Neuronal stem cell (in vitro differentiated cells): ENCODE data around the gene PTOV1.

Experiments
- DNase-seq: peaks from one replicate; pipeline ENCODE4 v3.0.0-alpha.2; 2013; ENCODE audit warnings: low spot score
- H2AFZ ChIP-seq: one replicate; pipeline ENCODE4 v1.6.1; 2013; ENCODE audit warnings: mild to moderate bottlenecking, low read length, inconsistent platforms
- H2AK5ac ChIP-seq: 2 replicates; pipeline ENCODE4 v1.6.1; 2013; ENCODE audit warnings: low read depth, mild to moderate bottlenecking, inconsistent platforms, low read length, moderate library complexity, mixed read lengths
- H2BK120ac ChIP-seq: 2 replicates; pipeline ENCODE4 v1.6.1; 2013; ENCODE audit warnings: low read depth, mild to moderate bottlenecking, inconsistent platforms, low read length, moderate library complexity, mixed read lengths
- H2BK12ac ChIP-seq: one replicate; pipeline ENCODE4 v1.6.1; 2013; ENCODE audit warnings: low read length, inconsistent platforms
- H2BK15ac ChIP-seq: 2 replicates; pipeline ENCODE4 v1.6.1; 2013; ENCODE audit warnings: mild to moderate bottlenecking, low read length, inconsistent platforms, mixed read lengths
- H2BK5ac ChIP-seq: one replicate; pipeline ENCODE4 v1.6.1; 2013; ENCODE audit warnings: inconsistent platforms, mild to moderate bottlenecking, low read length, moderate library complexity
- H3K14ac ChIP-seq: one replicate; pipeline ENCODE4 v1.6.1; 2013; ENCODE audit warnings: low read length, inconsistent platforms
- H3K18ac ChIP-seq: 2 replicates; pipeline ENCODE4 v1.6.1; 2013; ENCODE audit warnings: low read length, inconsistent platforms
- H3K23ac ChIP-seq: 2 replicates; pipeline ENCODE4 v1.6.1; 2013; ENCODE audit warnings: low read depth, mild to moderate bottlenecking, mixed read lengths, low read length, inconsistent platforms; ENCODE audit not compliant: poor library complexity
- H3K27ac ChIP-seq: replicated peaks from 3 replicates; pipeline ENCODE4 v1.5.1; 2013; ENCODE audit warnings: low read length, inconsistent platforms
- H3K27me3 ChIP-seq, 3 experiments: 2 replicates each; pipeline ENCODE4 v1.6.1; 2013; ENCODE audit warnings: low read length in 3 of 3, mild to moderate bottlenecking in 2 of 3, inconsistent platforms in 1 of 3, low read depth in 1 of 3, mixed read lengths in 1 of 3, moderate library complexity in 1 of 3; ENCODE audit not compliant: control insufficient read depth in 3 of 3, insufficient read depth in 3 of 3
- H3K36me3 ChIP-seq, 2 donors: replicated peaks in 1 of 2; 2 replicates each; pipeline ENCODE4 v1.6.1; 2013; ENCODE audit warnings: low read length in 2 of 2; ENCODE audit not compliant: control insufficient read depth in 2 of 2, insufficient read depth in 2 of 2
- H3K4ac ChIP-seq: 2 replicates; pipeline ENCODE4 v1.6.1; 2013; ENCODE audit warnings: inconsistent platforms, mild to moderate bottlenecking, low read length, moderate library complexity
- H3K4me1 ChIP-seq, 2 donors: 1 replicate in 1 of 2; 2 replicates in 1 of 2; pipeline ENCODE4 v1.6.1; 2013; ENCODE audit warnings: low read length in 2 of 2, low read depth in 1 of 2; ENCODE audit not compliant: control insufficient read depth in 2 of 2, insufficient read depth in 1 of 2
- H3K4me2 ChIP-seq: one replicate; pipeline ENCODE4 v1.6.1; 2013; ENCODE audit warnings: mild to moderate bottlenecking, low read length, inconsistent platforms; ENCODE audit not compliant: insufficient read depth, poor library complexity, severe bottlenecking
- H3K4me3 ChIP-seq, 2 donors: 2 replicates each; pipeline ENCODE4 v1.5.1; 2013; ENCODE audit warnings: low read length in 2 of 2, mild to moderate bottlenecking in 2 of 2, inconsistent platforms in 1 of 2, moderate library complexity in 1 of 2
- H3K79me1 ChIP-seq: one replicate; pipeline ENCODE4 v1.6.1; 2013; ENCODE audit warnings: low read depth, mild to moderate bottlenecking, inconsistent platforms, low read length, moderate library complexity
- H3K9ac ChIP-seq: one replicate; pipeline ENCODE4 v1.6.1; 2013; ENCODE audit warnings: mild to moderate bottlenecking, low read depth, low read length, inconsistent platforms; ENCODE audit not compliant: poor library complexity
- H3K9me3 ChIP-seq, 2 donors: replicated peaks in 1 of 2; 2 replicates each; pipeline versions ENCODE3 to v1.6.1; 2013; ENCODE audit warnings: low read length in 2 of 2, mild to moderate bottlenecking in 2 of 2, inconsistent platforms in 1 of 2, low read depth in 1 of 2, mixed read lengths in 1 of 2, moderate library complexity in 1 of 2; ENCODE audit not compliant: control insufficient read depth in 2 of 2, insufficient read depth in 1 of 2
- H4K8ac ChIP-seq: one replicate; pipeline ENCODE4 v1.6.1; 2013; ENCODE audit warnings: low read depth, mild to moderate bottlenecking, inconsistent platforms, low read length, moderate library complexity
- H4K91ac ChIP-seq: one replicate; pipeline ENCODE4 v1.6.1; 2013; ENCODE audit warnings: low read length, low read depth, mild to moderate bottlenecking, inconsistent platforms; ENCODE audit not compliant: poor library complexity
- WGBS, 2 donors: extraction: QIAGEN DNeasy Blood & Tissue Kit; methylation state at CpG; one replicate each; pipeline ENCODE4 v1.1.7; 2013; ENCODE audit warnings: missing lambda C conversion rate in 2 of 2, mixed read lengths in 1 of 2; ENCODE audit not compliant: insufficient read length in 2 of 2, insufficient replicate concordance in 1 of 2; ENCODE audit errors: extremely low coverage in 2 of 2; 5-methylcytosine and 5-hydroxymethylcytosine counted together

PTOV1 gene

DNA sequence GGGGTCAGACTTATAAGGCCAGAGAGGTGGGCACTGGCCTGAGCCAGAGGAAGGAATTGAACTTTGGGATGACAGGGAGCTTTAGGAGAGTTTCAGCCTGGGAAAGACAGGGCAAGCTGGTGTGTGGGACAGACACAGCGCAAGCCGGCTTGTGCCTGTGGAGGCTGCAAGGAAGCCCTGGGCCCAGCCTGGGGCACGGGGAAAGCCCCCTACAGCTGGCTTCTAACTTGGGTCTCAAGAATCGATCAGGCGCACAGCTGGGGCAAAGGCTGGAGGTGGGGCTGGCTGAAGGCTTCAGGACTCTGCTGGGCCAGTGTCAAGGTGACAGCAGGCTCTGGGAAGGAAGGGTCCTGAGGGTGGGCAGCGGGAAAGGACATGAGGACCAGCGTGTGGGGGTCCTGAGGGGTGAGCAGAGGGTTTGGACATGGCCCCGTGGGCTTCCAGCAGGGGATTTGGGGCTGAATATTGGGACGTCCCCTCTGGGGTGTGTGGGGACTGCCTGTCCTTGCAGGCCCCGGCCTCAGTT is 3.0 kb downstream of the PTOV1 start:
- Histone ChIP-seq H3K27ac (no peak overlapping the region), H2BK15ac (no peak overlapping the region), H2BK5ac (peak overlapping the region; percentile 58), H3K4ac (no peak overlapping the region), H2AFZ (no peak overlapping the region), H3K9ac (peak overlapping the region; percentile 37), H2AK5ac (no peak overlapping the region), H3K79me1 (peaks cover 23% of the 10 kb centered on the region), H3K27me3 (no peaks in the 10 kb centered on the region), H4K8ac (no peak overlapping the region), H3K4me3 (no peak overlapping the region), H3K36me3 (peaks cover 58 to 84% of the 10 kb centered on the region in 2 donors), H3K14ac (no peak overlapping the region), H4K91ac (peak overlapping the region; percentile 44), H3K18ac (no peak overlapping the region), H2BK12ac (no peak overlapping the region), H3K9me3 (peaks cover 4 to 7% of the 10 kb centered on the region in 2 donors), H2BK120ac (no peak overlapping the region), H3K4me1 (peaks cover 11 to 17% of the 10 kb centered on the region in 2 donors), H3K4me2 (no peak overlapping the region), H3K23ac (no peak overlapping the region)
- DNase-seq, result no peak
- WGBS, 2 donors, result no CpG with 5 or more reads among the region's 10 CpGs

DNA sequence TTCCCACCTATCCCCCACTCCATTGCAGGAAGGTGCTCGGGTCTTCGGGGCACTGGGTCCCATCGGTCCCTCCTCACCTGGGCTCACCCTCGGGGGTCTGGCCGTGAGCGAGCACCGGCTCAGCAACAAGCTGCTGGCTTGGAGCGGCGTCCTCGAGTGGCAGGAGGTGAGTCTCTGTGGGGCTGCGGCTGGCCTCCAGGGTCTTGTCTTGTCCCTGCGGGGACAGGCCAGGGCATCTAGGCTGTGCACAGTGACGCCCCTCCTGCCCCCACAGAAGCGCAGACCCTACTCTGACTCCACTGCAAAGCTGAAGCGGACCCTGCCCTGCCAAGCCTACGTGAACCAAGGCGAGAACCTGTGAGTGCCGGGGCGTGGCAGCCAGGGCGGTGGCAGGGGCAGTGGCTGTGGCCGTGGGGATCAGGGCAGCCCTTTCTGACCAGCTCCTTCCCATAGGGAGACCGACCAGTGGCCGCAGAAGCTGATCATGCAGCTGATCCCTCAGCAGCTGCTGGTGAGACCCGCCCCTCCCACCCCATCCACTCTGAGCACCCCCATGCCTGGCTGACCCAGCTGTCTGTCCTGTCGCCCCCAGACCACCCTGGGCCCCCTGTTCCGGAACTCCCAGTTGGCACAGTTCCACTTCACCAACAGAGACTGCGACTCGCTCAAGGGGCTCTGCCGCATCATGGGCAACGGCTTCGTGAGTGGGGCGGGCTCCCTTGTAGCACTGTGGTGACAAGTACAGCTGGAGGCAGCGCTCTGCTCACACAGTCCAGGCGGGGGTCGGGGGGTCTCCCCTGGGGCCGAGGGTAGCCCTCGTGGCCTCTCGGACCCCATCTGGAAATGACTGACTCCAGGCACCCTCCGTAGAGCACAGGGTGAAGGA is 3.7 kb downstream of the PTOV1 start:
- Histone ChIP-seq H3K18ac (peak overlapping the region; percentile 16), H3K9me3 (no peaks in the 10 kb centered on the region), H2BK5ac (peak overlapping the region; percentile 58), H3K36me3 (peaks cover 56 to 83% of the 10 kb centered on the region in 2 donors), H2AFZ (no peak overlapping the region), H3K23ac (peak overlapping the region; percentile 27), H2AK5ac (no peak overlapping the region), H3K4me3 (no peak overlapping the region), H4K91ac (no peak overlapping the region), H3K27ac (no peak overlapping the region), H3K4me2 (no peak overlapping the region), H2BK12ac (no peak overlapping the region), H3K4me1 (peaks cover 11 to 17% of the 10 kb centered on the region in 2 donors), H4K8ac (peak overlapping the region; percentile 6), H2BK15ac (no peak overlapping the region), H3K14ac (no peak overlapping the region), H3K9ac (no peak overlapping the region), H2BK120ac (no peak overlapping the region), H3K4ac (no peak overlapping the region), H3K27me3 (no peaks in the 10 kb centered on the region), H3K79me1 (peaks cover 23% of the 10 kb centered on the region)
- WGBS, 2 donors, result no CpG with 5 or more reads among the region's 39 CpGs
- DNase-seq, result no peak

DNA sequence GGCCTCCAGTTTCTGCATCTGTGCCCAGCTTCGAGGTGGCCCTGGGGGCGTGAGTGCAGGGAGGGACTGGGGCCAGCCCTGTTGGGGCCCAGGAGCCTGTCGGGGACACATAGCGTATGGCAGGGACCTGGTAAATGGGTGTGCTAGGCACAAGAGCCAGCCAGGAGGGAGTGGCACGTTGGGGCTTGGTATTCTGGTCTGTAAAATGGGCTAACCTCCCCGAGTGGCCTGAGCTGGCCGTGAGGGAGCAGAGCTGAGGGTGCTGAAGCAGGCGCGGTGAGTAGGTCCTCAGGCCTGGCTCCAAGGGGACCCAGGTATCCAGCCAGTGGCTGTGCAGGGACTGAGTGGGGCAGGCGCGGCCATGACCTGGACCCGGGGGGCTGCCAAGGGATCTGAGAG is 4.3 kb downstream of the PTOV1 start:
- Histone ChIP-seq H3K9me3 (no peaks in the 10 kb centered on the region), H4K91ac (no peak overlapping the region), H3K36me3 (peaks cover 60 to 83% of the 10 kb centered on the region in 2 donors)

More for the DNA sequence above, 4.3 kb downstream of the PTOV1 start:
- no peak overlapping the region for H3K14ac ChIP-seq
- H2AFZ ChIP-seq, result no peak overlapping the region
- peak overlapping the region; percentile 6 for H4K8ac ChIP-seq
- H3K9ac ChIP-seq, result no peak overlapping the region
- H2BK12ac ChIP-seq, result no peak overlapping the region
- H3K18ac ChIP-seq, result no peak overlapping the region
- DNase-seq, result no peak
- peak overlapping the region; percentile 32 for H2BK5ac ChIP-seq
- no peak overlapping the region for H2BK15ac ChIP-seq
- WGBS, 2 donors, result no CpG with 5 or more reads among the region's 12 CpGs
- no peak overlapping the region for H3K4ac ChIP-seq
- H3K4me3 ChIP-seq, result no peak overlapping the region
- H2AK5ac ChIP-seq, result no peak overlapping the region
- no peaks in the 10 kb centered on the region for H3K27me3 ChIP-seq
- H3K4me1 ChIP-seq, result peaks cover 9 to 15% of the 10 kb centered on the region in 2 donors
- no peak overlapping the region for H3K4me2 ChIP-seq
- H3K79me1 ChIP-seq, result peaks cover 26% of the 10 kb centered on the region
- H3K23ac ChIP-seq, result peak overlapping the region; percentile 50
- no peak overlapping the region for H3K27ac ChIP-seq
- no peak overlapping the region for H2BK120ac ChIP-seq
